K562 (cell line): Measurements from ENCODE around the gene PRKACA. TPM values are rescaled to one million over a fixed set of nuclear protein-coding genes. Genes with fewer than 3 reads are reported as not detected.

ENCODE experiments used
- ATAC-seq: fragments of 200-7000 bp; cut with Tn5 transposase; 3 replicates; pipeline ENCODE4 v1.9.1; 2020; ENCODE audit warnings: moderate library complexity
- BruUV-seq: library from RNA; stranded (reverse); fragments of 400-500 nt; replicated peaks from 2 replicates; lab custom pipeline; 2021; lab: Mats Ljungman, UMichigan
- CTCF ChIA-PET: fragments of 300-600 bp; formaldehyde crosslinking; extraction: SDS; loops from one replicate; lab custom pipeline; 2021; ENCODE audit warnings: low intra/inter-chr PET ratio; lab: Yijun Ruan, JAX
- POLR2A ChIA-PET: fragments of 300-600, 350-650 bp; sonication (Branson Sonifier 250); formaldehyde crosslinking; extraction: SDS; loops from one replicate; lab custom pipeline; 2021; ENCODE audit warnings: antibody characterized with exemption, inconsistent platforms; lab: Yijun Ruan, JAX
- DNase-seq, 4 experiments: peaks; one replicate each; pipeline versions ENCODE4 v3.0.0 to v3.0.0-alpha.2; 2011 to 2018; ENCODE audit warnings: low spot score in 3 of 4, mixed read lengths in 3 of 4; ENCODE audit errors: extremely low read depth in 1 of 4
- FAIRE-seq: peaks from 2 replicates; lab custom pipeline; 2011; peaks lifted over from hg19 to GRCh38; lab: Jason Lieb, UNC
- H2AFZ ChIP-seq: 2 replicates; pipeline ENCODE4 v1.6.0; 2011; ENCODE audit warnings: low read depth, low read length, control low read depth, inconsistent platforms
- H3K27ac ChIP-seq: fragments of 200-600 bp; 3 replicates; pipeline ENCODE4 v1.8.0; 2011; ENCODE audit warnings: low read depth, mild to moderate bottlenecking, control low read depth, inconsistent platforms, low read length, moderate library complexity, mixed read lengths; ENCODE audit errors: extremely low read depth
- H3K27me3 ChIP-seq, 2 experiments: fragments of 300-600 bp in 1 of 2; 2 replicates in 1 of 2; 3 replicates in 1 of 2; pipeline versions ENCODE4 v1.6.0 to v1.8.0; 2011; ENCODE audit warnings: inconsistent platforms in 2 of 2, low read length in 2 of 2, mild to moderate bottlenecking in 1 of 2, mixed read lengths in 1 of 2, moderate library complexity in 1 of 2; ENCODE audit not compliant: control insufficient read depth in 2 of 2, insufficient read depth in 2 of 2
- H3K36me3 ChIP-seq: fragments of 300-600 bp; 3 replicates; pipeline ENCODE4 v1.8.0; 2011; ENCODE audit warnings: mild to moderate bottlenecking, low read length, inconsistent platforms; ENCODE audit not compliant: control insufficient read depth, insufficient read depth
- H3K4me1 ChIP-seq, 2 experiments: fragments of 200-600 bp in 1 of 2; replicated peaks in 1 of 2; 2 replicates in 1 of 2; 3 replicates in 1 of 2; pipeline versions ENCODE4 v1.5.1 to v1.8.0; 2011; ENCODE audit warnings: inconsistent platforms in 2 of 2, low read length in 2 of 2, mild to moderate bottlenecking in 1 of 2, mixed read lengths in 1 of 2, moderate library complexity in 1 of 2; ENCODE audit not compliant: control insufficient read depth in 2 of 2, insufficient read depth in 2 of 2
- H3K4me2 ChIP-seq: 2 replicates; pipeline ENCODE4 v1.6.1; 2011; ENCODE audit warnings: low read length, control low read depth, inconsistent platforms, mixed read lengths; ENCODE audit not compliant: insufficient read depth
- H3K4me3 ChIP-seq: fragments of 200-600 bp; sonication (generic), shearing (Covaris generic); 2 replicates; pipeline ENCODE4 v1.5.1; 2016; ENCODE audit warnings: control low read depth, inconsistent platforms
- H3K79me2 ChIP-seq: fragments of 200-600 bp; 3 replicates; pipeline ENCODE4 v1.8.0; 2011; ENCODE audit warnings: low read length, inconsistent platforms; ENCODE audit not compliant: control insufficient read depth, insufficient read depth
- H3K9ac ChIP-seq, 2 experiments: 2 replicates each; pipeline versions ENCODE4 v1.6.0 to v1.6.1; 2011; ENCODE audit warnings: low read depth in 2 of 2, low read length in 2 of 2, control low read depth in 1 of 2, inconsistent platforms in 1 of 2, mild to moderate bottlenecking in 1 of 2, mixed read lengths in 1 of 2; ENCODE audit not compliant: insufficient read depth in 1 of 2
- H3K9me1 ChIP-seq: one replicate; pipeline ENCODE4 v1.6.0; 2011; ENCODE audit warnings: inconsistent platforms, mild to moderate bottlenecking, low read length, moderate library complexity; ENCODE audit not compliant: control insufficient read depth, insufficient read depth
- H3K9me3 ChIP-seq: replicated peaks from 2 replicates; pipeline ENCODE4 v1.5.1; 2011; ENCODE audit warnings: low read depth, low read length, inconsistent platforms; ENCODE audit not compliant: control insufficient read depth, insufficient read depth
- H4K20me1 ChIP-seq: replicated peaks from 2 replicates; pipeline ENCODE4 v1.6.1; 2011; ENCODE audit warnings: low read length, inconsistent platforms, mixed read lengths; ENCODE audit not compliant: control insufficient read depth, insufficient read depth
- CC2D1A ChIP-seq: fragments of 450-650 bp; IDR thresholded peaks from 2 replicates; pipeline ENCODE4 v1.6.1; 2017; ENCODE audit warnings: mild to moderate bottlenecking
- ETV1 ChIP-seq: fragments of 450-650 bp; conservative IDR thresholded peaks from 2 replicates; pipeline ENCODE4 v1.6.1; 2016; ENCODE audit warnings: missing genetic modification characterization, control low read depth, low read depth, missing compliant biosample characterization
- HDAC8 ChIP-seq: fragments of 450-650 bp; IDR thresholded peaks from 2 replicates; pipeline ENCODE4 v1.6.1; 2016; ENCODE audit warnings: mild to moderate bottlenecking, missing genetic modification characterization, moderate library complexity, missing compliant biosample characterization
- NR1H2 ChIP-seq: sonication (generic); formaldehyde crosslinking; IDR thresholded peaks from 2 replicates; pipeline ENCODE4 v1.4.0; 2020; ENCODE audit warnings: mild to moderate bottlenecking, missing genetic modification reagents
- NR2C1 ChIP-seq, 2 experiments: fragments of 450-650 bp; IDR thresholded peaks; 2 replicates each; pipeline ENCODE4 v1.6.1; 2017; ENCODE audit warnings: mild to moderate bottlenecking in 2 of 2, antibody characterized with exemption in 1 of 2, inconsistent platforms in 1 of 2, missing compliant biosample characterization in 1 of 2, missing genetic modification characterization in 1 of 2
- SREBF1 ChIP-seq: fragments of 150-350 bp; IDR thresholded peaks from 2 replicates; pipeline ENCODE4 v1.6.1; 2014; ENCODE audit warnings: antibody characterized with exemption, low read depth, low read length, borderline replicate concordance
- STAT5B ChIP-seq: fragments of 250-450 bp; sonication (Bioruptor Pico); IDR thresholded peaks from 2 replicates; pipeline ENCODE4 v1.8.0; 2021; ENCODE audit warnings: mild to moderate bottlenecking, inconsistent platforms
- XRCC5 ChIP-seq: fragments of 200-400 bp; formaldehyde crosslinking; IDR thresholded peaks from 2 replicates; pipeline ENCODE4 v1.6.1; 2017; ENCODE audit warnings: low read depth, mild to moderate bottlenecking, low read length
- whole genome bisulfite sequencing: fragments of 100-300 bp; shearing (Covaris generic); methylation state at CpG from one replicate; pipeline ENCODE4 v1.1.6; 2016; ENCODE audit warnings: low coverage, mixed read lengths; ENCODE audit not compliant: insufficient coverage; ENCODE audit errors: missing lambda C conversion rate; 5-methylcytosine and 5-hydroxymethylcytosine counted together
- in situ Hi-C: fragments of 300-500 bp; cut with MboI; formaldehyde crosslinking; loops from 4 replicates; pipeline ENCODE4 v1.15.0; 2018; ENCODE audit warnings: inconsistent platforms, mixed read lengths
- intact Hi-C: fragments of 100-400 bp; cut with micrococcal nuclease; formaldehyde crosslinking; loops from 2 replicates; pipeline ENCODE4 v1.14.2; 2022
- polyA plus RNA-seq, 8 experiments: library from polyadenylated mRNA; depleted of rRNA in 4 of 8; stranded (reverse) in 5 of 8; unstranded in 3 of 8; fragments of >200 nt; fragmentation: Nextera tagmentation in 2 of 8; fragmentation: Illumina TruSeq in 1 of 8; extraction: Ambion mirVana in 2 of 8; extraction: Trizol in 1 of 8; gene quantifications; 2 replicates each; pipeline versions ENCODE4 v1.2.1 to v1.2.3, GENCODE V29; 2011 to 2014; ENCODE audit warnings: inconsistent platforms in 1 of 8, missing spikeins in 1 of 8
- total RNA-seq, 7 experiments: library from RNA; depleted of rRNA in 6 of 7; stranded (reverse); fragments of >200 nt in 6 of 7; fragmentation: Illumina TruSeq in 2 of 7; extraction: Trizol in 2 of 7; gene quantifications; 2 replicates each; pipeline versions ENCODE4 v1.2.1 to v1.2.3, GENCODE V29; 2011 to 2021; ENCODE audit warnings: low replicate concordance in 1 of 7
- TF ChIP-seq, protein P1 (sequence below): sonication (generic); formaldehyde crosslinking; IDR thresholded peaks from 2 replicates; pipeline ENCODE4 v1.8.1; 2023; ENCODE audit warnings: missing genetic modification reagents, mild to moderate bottlenecking, borderline replicate concordance
- TF ChIP-seq, protein P2 (sequence below), 2 experiments: fragments of 450-650 bp; conservative IDR thresholded peaks; 2 replicates each; pipeline ENCODE4 v1.6.1; 2017; ENCODE audit warnings: mild to moderate bottlenecking in 2 of 2, moderate library complexity in 2 of 2

Gene PRKACA
- total and polyA plus RNA-seq, 9 of the 15 experiments (the other 6 are each of a cell fraction or from before 2014, with no cell fraction given) = 1.2 to 63.1 (median 13.0) TPM

- CTCF ChIA-PET = interaction anchor here (0.6 to 1.7 kb wide), 9 partner anchors 257 to 350 kb away, joined by 3 to 7 read pairs (median 4); no protein-coding TSS in a partner anchor
- H3K9me3 ChIP-seq = no peaks in the 10 kb centered on the region
- peaks cover 21% of the 10 kb centered on the region; the same call in 2 of the 3 replicates for H3K36me3 ChIP-seq
- BruUV-seq = no TSS peak
- H4K20me1 ChIP-seq = peaks cover under 1% of the 10 kb centered on the region; the same call in 1 of the 2 replicates
- FAIRE-seq (peak; percentile 98), DNase-seq (peak; percentile 96 to 99 (median 97)), ATAC-seq (peak; percentile 93)
- peaks cover 34% of the 10 kb centered on the region for H3K79me2 ChIP-seq
- peaks cover 12 to 48% of the 10 kb centered on the region in 2 experiments; a peak in 4 of 5 replicates for H3K4me1 ChIP-seq
- H3K9me1 ChIP-seq = no peaks in the 10 kb centered on the region
- peak within 1 kb of the TSS; percentile 84 for H3K4me3 ChIP-seq
- H3K27me3 ChIP-seq = no peaks in the 10 kb centered on the region
- under 1% methylated on average over 70 of the region's 78 CpGs for WGBS
- H3K4me2 ChIP-seq = peak within 1 kb of the TSS; percentile 97
- peak within 1 kb of the TSS; percentile 94 for H3K27ac ChIP-seq
- intact Hi-C loops = loop anchor here (1.0 to 5.0 kb wide), 4 partner anchors 18 to 351 kb away; partner anchors contain the start of gene SAMD1
- in situ Hi-C loops = no loop called here
- H2AFZ ChIP-seq = peak within 1 kb of the TSS; percentile 88
- H3K9ac ChIP-seq = peak within 1 kb of the TSS; percentile 88 to 100
- POLR2A ChIA-PET = interaction anchor here (0.6 to 2.4 kb wide), 36 partner anchors 9 to 642 kb away, joined by 3 to 13 read pairs (median 4); partner anchors contain the start of genes ADGRE2, BRME1, C19orf67 and CC2D1A
- TF ChIP-seq STAT5B (CRISPR knock-in tag) (no peak), NR2C1 (IDR thresholded peaks at IDR 0.05) (peak; percentile 35; the same call in 1 of the 2 replicates), NR2C1 (tag; IDR thresholded peaks at IDR 0.05) (peak; percentile 45; the same call in 1 of the 2 replicates), NR1H2 (CRISPR knock-in tag) (0 out of 2 replicates have a peak, but pooled peaks have one; percentile 25), ETV1 (tag) (0 out of 2 replicates have a peak, but pooled peaks have one; percentile 58), XRCC5 (peak; percentile 38), SREBF1 (peak; percentile 53; the same call in 1 of the 2 replicates), CC2D1A (peak; percentile 34; the same call in 1 of the 2 replicates), HDAC8 (tag) (no peak)
- TF ChIP-seq, protein P1, sequence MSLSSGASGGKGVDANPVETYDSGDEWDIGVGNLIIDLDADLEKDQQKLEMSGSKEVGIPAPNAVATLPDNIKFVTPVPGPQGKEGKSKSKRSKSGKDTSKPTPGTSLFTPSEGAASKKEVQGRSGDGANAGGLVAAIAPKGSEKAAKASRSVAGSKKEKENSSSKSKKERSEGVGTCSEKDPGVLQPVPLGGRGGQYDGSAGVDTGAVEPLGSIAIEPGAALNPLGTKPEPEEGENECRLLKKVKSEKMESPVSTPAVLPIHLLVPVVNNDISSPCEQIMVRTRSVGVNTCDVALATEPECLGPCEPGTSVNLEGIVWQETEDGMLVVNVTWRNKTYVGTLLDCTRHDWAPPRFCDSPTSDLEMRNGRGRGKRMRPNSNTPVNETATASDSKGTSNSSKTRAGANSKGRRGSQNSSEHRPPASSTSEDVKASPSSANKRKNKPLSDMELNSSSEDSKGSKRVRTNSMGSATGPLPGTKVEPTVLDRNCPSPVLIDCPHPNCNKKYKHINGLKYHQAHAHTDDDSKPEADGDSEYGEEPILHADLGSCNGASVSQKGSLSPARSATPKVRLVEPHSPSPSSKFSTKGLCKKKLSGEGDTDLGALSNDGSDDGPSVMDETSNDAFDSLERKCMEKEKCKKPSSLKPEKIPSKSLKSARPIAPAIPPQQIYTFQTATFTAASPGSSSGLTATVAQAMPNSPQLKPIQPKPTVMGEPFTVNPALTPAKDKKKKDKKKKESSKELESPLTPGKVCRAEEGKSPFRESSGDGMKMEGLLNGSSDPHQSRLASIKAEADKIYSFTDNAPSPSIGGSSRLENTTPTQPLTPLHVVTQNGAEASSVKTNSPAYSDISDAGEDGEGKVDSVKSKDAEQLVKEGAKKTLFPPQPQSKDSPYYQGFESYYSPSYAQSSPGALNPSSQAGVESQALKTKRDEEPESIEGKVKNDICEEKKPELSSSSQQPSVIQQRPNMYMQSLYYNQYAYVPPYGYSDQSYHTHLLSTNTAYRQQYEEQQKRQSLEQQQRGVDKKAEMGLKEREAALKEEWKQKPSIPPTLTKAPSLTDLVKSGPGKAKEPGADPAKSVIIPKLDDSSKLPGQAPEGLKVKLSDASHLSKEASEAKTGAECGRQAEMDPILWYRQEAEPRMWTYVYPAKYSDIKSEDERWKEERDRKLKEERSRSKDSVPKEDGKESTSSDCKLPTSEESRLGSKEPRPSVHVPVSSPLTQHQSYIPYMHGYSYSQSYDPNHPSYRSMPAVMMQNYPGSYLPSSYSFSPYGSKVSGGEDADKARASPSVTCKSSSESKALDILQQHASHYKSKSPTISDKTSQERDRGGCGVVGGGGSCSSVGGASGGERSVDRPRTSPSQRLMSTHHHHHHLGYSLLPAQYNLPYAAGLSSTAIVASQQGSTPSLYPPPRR (CRISPR knock-in tag) = peak; percentile 88; the same call in 1 of the 2 replicates
- TF ChIP-seq, protein P2, sequence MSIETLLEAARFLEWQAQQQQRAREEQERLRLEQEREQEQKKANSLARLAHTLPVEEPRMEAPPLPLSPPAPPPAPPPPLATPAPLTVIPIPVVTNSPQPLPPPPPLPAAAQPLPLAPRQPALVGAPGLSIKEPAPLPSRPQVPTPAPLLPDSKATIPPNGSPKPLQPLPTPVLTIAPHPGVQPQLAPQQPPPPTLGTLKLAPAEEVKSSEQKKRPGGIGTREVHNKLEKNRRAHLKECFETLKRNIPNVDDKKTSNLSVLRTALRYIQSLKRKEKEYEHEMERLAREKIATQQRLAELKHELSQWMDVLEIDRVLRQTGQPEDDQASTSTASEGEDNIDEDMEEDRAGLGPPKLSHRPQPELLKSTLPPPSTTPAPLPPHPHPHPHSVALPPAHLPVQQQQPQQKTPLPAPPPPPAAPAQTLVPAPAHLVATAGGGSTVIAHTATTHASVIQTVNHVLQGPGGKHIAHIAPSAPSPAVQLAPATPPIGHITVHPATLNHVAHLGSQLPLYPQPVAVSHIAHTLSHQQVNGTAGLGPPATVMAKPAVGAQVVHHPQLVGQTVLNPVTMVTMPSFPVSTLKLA (conservative IDR thresholded peaks at IDR 0.05) = peak; percentile 86 to 94
Observed at GRCh38 chr19:14136509-14137281, 19.1 kb upstream of the PRKACA start, which contains the start of gene ASF1B. TSS of gene ASF1B (minus strand) at chr19:14136589. CDS start at chr19:14136456, 133 bp downstream.
